Heart left ventricle (tissue), 13 donors: ENCODE results near the gene WDR83.

Source experiments
- CTCF ChIP-seq, 12 donors: fragments of 200-600 bp; sonication (generic) in 4 of 12; IDR thresholded peaks; one replicate each; pipeline versions ENCODE4 v1.5.0 to v1.8.0; 2018 to 2022; ENCODE audit warnings: antibody characterized with exemption in 12 of 12, mild to moderate bottlenecking in 5 of 12
- POLR2A ChIP-seq, 2 donors: fragments of 450-650 bp; IDR thresholded peaks; one replicate each; pipeline ENCODE4 v1.6.1; 2017; ENCODE audit warnings: antibody characterized with exemption in 2 of 2, mild to moderate bottlenecking in 2 of 2, moderate library complexity in 2 of 2
- donor health status: ischemic (EF 13 %, LVEDD 7.1; RV severe dilation, severe dysfunction).
- donor health status: DM: no; HTN: yes; CAD: no.
- donor health status: DM: no; HTN: no; CAD: no.
- donor health status: ischemic (EF 25% LVEDD 6.9; RV normal size, moderate dysfunction).
- donor health status: ischemic (EF 25% LVEDD 5.7; RV mildly dilated, moderate dysfunction).
- donor health status: ischemic (EF 35%, LVEDD 5.7; RV mildly dilated, moderate dysfunction).
- donor health status: nonischemic (EF 11% LVEDD 7.7; RV severe dilation, severe dysfunction).
- donor health status: DM: yes; HTN: yes; CAD: no.
- donor health status: PGD.
- donor health status: ischemic (EF 29% LVEDD 5.4; RV normal size, mild dysfunction).
- donor health status: nonischemic (EF 23%, LVEDD 6.1; RV moderate dilation, normal function).

- peak; percentile 67 to 85 (median 80) for TF ChIP-seq CTCF (IDR thresholded peaks at IDR 0.05)
- no peak for TF ChIP-seq POLR2A (IDR thresholded peaks at IDR 0.05)
Measured at GRCh38 chr19:12676384-12676792, 9.8 kb downstream of the WDR83 start.
